Liver (tissue), 9 donors: ENCODE results near the gene DPY19L3. TPM values are rescaled to one million over a fixed set of nuclear protein-coding genes. Genes with fewer than 3 reads are reported as not detected.

Experiments
- DNase-seq: peaks from one replicate; pipeline ENCODE4 v3.0.0-alpha.2; 2017; ENCODE audit warnings: low spot score
- H3K27ac ChIP-seq, 2 donors: one replicate each; pipeline ENCODE4 v1.7.0; 2013; ENCODE audit warnings: inconsistent platforms in 2 of 2, low read length in 2 of 2, control low read depth in 1 of 2, low read depth in 1 of 2, mild to moderate bottlenecking in 1 of 2
- H3K27me3 ChIP-seq, 4 donors: one replicate each; pipeline versions ENCODE4 v1.6.1 to v1.7.0; 2013; ENCODE audit warnings: low read length in 3 of 4, inconsistent platforms in 1 of 4, mild to moderate bottlenecking in 1 of 4, moderate library complexity in 1 of 4; ENCODE audit not compliant: control insufficient read depth in 4 of 4, insufficient read depth in 4 of 4
- H3K36me3 ChIP-seq, 4 donors: one replicate each; pipeline versions ENCODE4 v1.6.1 to v1.7.0; 2013; ENCODE audit warnings: low read length in 3 of 4, mild to moderate bottlenecking in 3 of 4, low read depth in 1 of 4, moderate library complexity in 1 of 4; ENCODE audit not compliant: control insufficient read depth in 4 of 4, insufficient read depth in 3 of 4
- H3K4me1 ChIP-seq, 4 donors: one replicate each; pipeline versions ENCODE4 v1.6.1 to v1.7.0; 2013; ENCODE audit warnings: low read length in 3 of 4, mild to moderate bottlenecking in 3 of 4, moderate library complexity in 1 of 4; ENCODE audit not compliant: control insufficient read depth in 4 of 4, insufficient read depth in 4 of 4
- H3K4me3 ChIP-seq, 3 donors: one replicate each; pipeline versions ENCODE4 v1.6.1 to v1.7.0; 2013; ENCODE audit warnings: low read length in 3 of 3, control low read depth in 1 of 3, low read depth in 1 of 3, mild to moderate bottlenecking in 1 of 3
- H3K9ac ChIP-seq, 2 donors: one replicate each; pipeline ENCODE4 v1.7.0; 2013; ENCODE audit warnings: low read length in 2 of 2, mild to moderate bottlenecking in 2 of 2, moderate library complexity in 2 of 2, control low read depth in 1 of 2, low read depth in 1 of 2
- H3K9me3 ChIP-seq, 4 donors: one replicate each; pipeline versions ENCODE4 v1.6.1 to v1.7.0; 2013; ENCODE audit warnings: low read length in 3 of 4; ENCODE audit not compliant: control insufficient read depth in 4 of 4
- CTCF ChIP-seq: fragments of 150-350 bp; IDR thresholded peaks from 2 replicates; pipeline ENCODE4 v1.5.1; 2017; ENCODE audit warnings: improper control_type of control experiment, low read depth, low read length; ENCODE audit not compliant: missing input control
- EGR1 ChIP-seq, 2 donors: IDR thresholded peaks; 2 replicates each; pipeline ENCODE4 v1.6.1; 2016 to 2018; ENCODE audit warnings: antibody characterized with exemption in 2 of 2, low read depth in 2 of 2
- FOXA1 ChIP-seq: IDR thresholded peaks from 2 replicates; pipeline ENCODE4 v1.6.1; 2016; ENCODE audit warnings: antibody characterized with exemption
- GABPA ChIP-seq, 2 donors: IDR thresholded peaks in 1 of 2; conservative IDR thresholded peaks in 1 of 2; 2 replicates each; pipeline ENCODE4 v1.6.1; 2016; ENCODE audit warnings: antibody characterized with exemption in 2 of 2, mild to moderate bottlenecking in 1 of 2, moderate library complexity in 1 of 2
- HNF4G ChIP-seq: IDR thresholded peaks from 2 replicates; pipeline ENCODE4 v1.6.1; 2016; ENCODE audit warnings: antibody characterized with exemption
- JUND ChIP-seq, 2 donors: IDR thresholded peaks; 2 replicates each; pipeline ENCODE4 v1.6.1; 2016; ENCODE audit warnings: antibody characterized with exemption in 2 of 2
- RXRA ChIP-seq, 2 donors: IDR thresholded peaks; 2 replicates each; pipeline ENCODE4 v1.6.1; 2017 to 2018; ENCODE audit warnings: antibody characterized with exemption in 2 of 2, mild to moderate bottlenecking in 1 of 2
- YY1 ChIP-seq: IDR thresholded peaks from 2 replicates; pipeline ENCODE4 v1.6.1; 2016; ENCODE audit warnings: antibody characterized with exemption, mild to moderate bottlenecking
- WGBS: extraction: QIAGEN DNeasy Blood & Tissue Kit; methylation state at CpG from one replicate; pipeline ENCODE4 v1.1.7; 2013; 5-methylcytosine and 5-hydroxymethylcytosine counted together
- polyA plus RNA-seq, 2 donors: library from polyadenylated mRNA; stranded (reverse) in 1 of 2; unstranded in 1 of 2; fragments of 200-250 nt in 1 of 2; fragments of >200 nt in 1 of 2; fragmentation: Nextera tagmentation in 1 of 2; extraction: Ambion mirVana in 1 of 2; gene quantifications; one replicate each; pipeline versions ENCODE4 v1.2.1 to v1.2.3, GENCODE V29; 2013 to 2015
- total RNA-seq, 2 donors: library from RNA; depleted of rRNA; stranded (reverse); fragments of >200 nt; gene quantifications; one replicate each; pipeline ENCODE4 v1.2.3, GENCODE V29; 2014
- TF ChIP-seq, protein P1 (sequence below): IDR thresholded peaks from 2 replicates; pipeline ENCODE4 v1.6.1; 2016; ENCODE audit warnings: antibody characterized with exemption
- TF ChIP-seq, protein P2 (sequence below): IDR thresholded peaks from 2 replicates; pipeline ENCODE4 v1.6.1; 2016; ENCODE audit warnings: antibody characterized with exemption
- TF ChIP-seq, protein P3 (sequence below): IDR thresholded peaks from 2 replicates; pipeline ENCODE4 v1.6.1; 2016; ENCODE audit warnings: antibody characterized with exemption
- donor health status: healthy.
- donor health status: healthy.
- donor health status: healthy.
- donor health status: healthy.
- donor health status: healthy.

DPY19L3 gene
- total and polyA plus RNA-seq, 4 donors, result 2.7 to 13.0 (median 7.4) TPM

DNA sequence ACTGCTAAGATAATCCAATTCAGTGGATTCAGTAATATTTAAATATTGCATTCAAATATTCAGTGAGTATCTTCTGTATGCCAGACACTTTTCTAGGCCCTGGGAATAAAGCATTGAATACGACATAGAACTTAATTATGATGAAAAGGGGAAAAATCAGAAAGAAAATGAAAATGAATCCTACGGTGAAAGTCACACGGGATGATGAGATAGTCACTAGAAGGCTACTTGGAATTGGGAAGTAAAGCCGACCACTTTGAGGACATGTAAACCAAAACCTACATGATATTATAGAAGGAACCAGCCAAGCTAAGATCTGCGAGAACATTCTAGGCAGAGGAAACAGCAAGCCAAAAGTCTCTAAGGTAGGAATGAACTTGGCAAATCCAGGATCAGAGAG lies 10.1 kb downstream of the DPY19L3 start:
- DNase-seq, result no peak
- no peaks in the 10 kb centered on the region for H3K27me3 ChIP-seq
- TF ChIP-seq EGR1 (IDR thresholded peaks at IDR 0.05; ENCODE audit: low read depth in 2 of 2), result no peak
- no peak for TF ChIP-seq GABPA (IDR thresholded peaks at IDR 0.05 in 1 of 2, conservative IDR thresholded peaks at IDR 0.05 in 1 of 2)
- no peak overlapping the region for H3K9ac ChIP-seq
- no peaks in the 10 kb centered on the region for H3K9me3 ChIP-seq
- H3K36me3 ChIP-seq, result peaks cover 1 to 19% (median 4%) of the 10 kb centered on the region in 4 donors
- WGBS, result 93% methylated on average over 5 of the region's 5 CpGs
- H3K4me3 ChIP-seq, result no peak overlapping the region
- no peaks in the 10 kb centered on the region for H3K4me1 ChIP-seq
- no peak overlapping the region for H3K27ac ChIP-seq

GRCh38 chr19:32416749-32417456 lies 11.3 kb downstream of the DPY19L3 start:
- DNase-seq, result no peak
- H3K9ac ChIP-seq, result no peak overlapping the region
- WGBS, result 97% methylated on average over 8 of the region's 8 CpGs
- no peak overlapping the region for H3K4me3 ChIP-seq
- TF ChIP-seq, protein P1, sequence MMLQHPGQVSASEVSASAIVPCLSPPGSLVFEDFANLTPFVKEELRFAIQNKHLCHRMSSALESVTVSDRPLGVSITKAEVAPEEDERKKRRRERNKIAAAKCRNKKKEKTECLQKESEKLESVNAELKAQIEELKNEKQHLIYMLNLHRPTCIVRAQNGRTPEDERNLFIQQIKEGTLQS, result no peak
- TF ChIP-seq FOXA1, result no peak
- no peaks in the 10 kb centered on the region for H3K4me1 ChIP-seq
- H3K9me3 ChIP-seq, result no peaks in the 10 kb centered on the region
- peaks cover 0 to 11% (median under 1%) of the 10 kb centered on the region in 4 donors for H3K36me3 ChIP-seq
- H3K27ac ChIP-seq, result no peak overlapping the region
- H3K27me3 ChIP-seq, result no peaks in the 10 kb centered on the region

GRCh38 chr19:32418155-32418554 lies 12.6 kb downstream of the DPY19L3 start:
- WGBS, result 96% methylated on average over 3 of the region's 3 CpGs
- peaks cover 0 to 8% (median 0%) of the 10 kb centered on the region in 4 donors for H3K36me3 ChIP-seq
- H3K4me3 ChIP-seq, result no peak overlapping the region
- H3K9ac ChIP-seq, result no peak overlapping the region
- no peak for DNase-seq
- H3K4me1 ChIP-seq, result no peaks in the 10 kb centered on the region
- no peaks in the 10 kb centered on the region for H3K27me3 ChIP-seq
- no peaks in the 10 kb centered on the region for H3K9me3 ChIP-seq
- TF ChIP-seq FOXA1, result no peak
- H3K27ac ChIP-seq, result no peak overlapping the region

DNA sequence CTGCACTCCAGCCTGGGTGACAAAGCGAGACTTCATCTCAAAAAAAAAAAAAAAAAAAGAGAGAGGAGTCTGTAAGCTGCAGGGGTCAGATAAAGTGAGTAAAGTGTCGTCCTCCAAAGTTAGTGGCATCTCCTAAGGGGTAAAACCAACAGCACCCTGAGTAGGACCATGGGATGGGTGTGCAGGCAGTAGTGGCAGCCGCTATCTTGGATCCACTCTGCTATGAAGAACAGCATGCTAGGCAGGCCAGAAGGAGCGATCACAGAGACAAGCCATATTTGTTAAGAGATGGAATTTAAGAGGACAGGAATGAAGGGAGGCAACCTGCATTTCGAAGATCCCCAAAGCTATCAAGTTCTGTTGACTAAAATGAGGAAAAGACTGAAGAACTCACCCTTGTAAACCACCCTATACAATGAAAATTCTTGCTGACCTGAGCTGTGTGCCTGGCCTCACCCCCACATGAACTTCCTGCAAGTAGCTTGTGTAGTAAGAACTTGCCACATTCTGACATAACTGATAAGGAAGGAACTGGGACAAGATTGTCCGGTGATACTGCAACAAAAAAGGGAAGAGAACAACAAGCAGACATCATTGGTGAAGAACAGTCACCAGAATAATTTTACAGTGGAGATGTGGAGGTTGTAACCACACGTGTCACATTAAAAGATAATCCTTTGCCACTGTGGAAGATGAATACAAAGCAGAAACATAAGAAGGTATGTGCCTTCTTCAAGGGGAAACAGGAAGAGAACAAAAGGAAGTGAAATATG lies 16.2 kb downstream of the DPY19L3 start:
- no peak overlapping the region for H3K27ac ChIP-seq
- DNase-seq, result no peak

DNA sequence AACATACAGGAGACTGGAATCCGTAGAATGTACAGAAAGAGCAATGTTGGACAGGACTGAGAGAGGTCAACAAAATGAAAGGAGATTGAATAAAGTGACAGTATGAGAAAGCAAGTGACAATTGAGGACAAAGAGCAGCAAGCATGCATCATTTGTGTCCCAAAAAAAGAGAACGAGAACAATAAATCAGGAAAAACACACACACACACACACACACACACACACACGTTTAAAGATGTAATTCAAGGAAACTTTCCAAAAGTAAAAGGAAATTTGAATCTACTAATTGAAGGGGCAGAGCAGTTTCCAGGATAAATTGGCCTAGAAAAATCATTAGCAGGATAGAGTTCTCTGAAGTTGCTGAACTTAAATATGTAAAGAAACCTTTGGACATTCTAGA lies 16.9 kb downstream of the DPY19L3 start:
- DNase-seq, result no peak
- no peaks in the 10 kb centered on the region for H3K27me3 ChIP-seq
- no peaks in the 10 kb centered on the region for H3K36me3 ChIP-seq
- 67% methylated on average over 3 of the region's 3 CpGs for WGBS
- H3K4me3 ChIP-seq, result no peak overlapping the region
- H3K4me1 ChIP-seq, result no peaks in the 10 kb centered on the region
- no peak overlapping the region for H3K27ac ChIP-seq
- no peak overlapping the region for H3K9ac ChIP-seq
- no peaks in the 10 kb centered on the region for H3K9me3 ChIP-seq
- TF ChIP-seq GABPA (IDR thresholded peaks at IDR 0.05 in 1 of 2, conservative IDR thresholded peaks at IDR 0.05 in 1 of 2), result no peak
- TF ChIP-seq, protein P2, sequence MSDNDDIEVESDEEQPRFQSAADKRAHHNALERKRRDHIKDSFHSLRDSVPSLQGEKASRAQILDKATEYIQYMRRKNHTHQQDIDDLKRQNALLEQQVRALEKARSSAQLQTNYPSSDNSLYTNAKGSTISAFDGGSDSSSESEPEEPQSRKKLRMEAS, result no peak
- TF ChIP-seq CTCF, result no peak
- TF ChIP-seq, protein P3, sequence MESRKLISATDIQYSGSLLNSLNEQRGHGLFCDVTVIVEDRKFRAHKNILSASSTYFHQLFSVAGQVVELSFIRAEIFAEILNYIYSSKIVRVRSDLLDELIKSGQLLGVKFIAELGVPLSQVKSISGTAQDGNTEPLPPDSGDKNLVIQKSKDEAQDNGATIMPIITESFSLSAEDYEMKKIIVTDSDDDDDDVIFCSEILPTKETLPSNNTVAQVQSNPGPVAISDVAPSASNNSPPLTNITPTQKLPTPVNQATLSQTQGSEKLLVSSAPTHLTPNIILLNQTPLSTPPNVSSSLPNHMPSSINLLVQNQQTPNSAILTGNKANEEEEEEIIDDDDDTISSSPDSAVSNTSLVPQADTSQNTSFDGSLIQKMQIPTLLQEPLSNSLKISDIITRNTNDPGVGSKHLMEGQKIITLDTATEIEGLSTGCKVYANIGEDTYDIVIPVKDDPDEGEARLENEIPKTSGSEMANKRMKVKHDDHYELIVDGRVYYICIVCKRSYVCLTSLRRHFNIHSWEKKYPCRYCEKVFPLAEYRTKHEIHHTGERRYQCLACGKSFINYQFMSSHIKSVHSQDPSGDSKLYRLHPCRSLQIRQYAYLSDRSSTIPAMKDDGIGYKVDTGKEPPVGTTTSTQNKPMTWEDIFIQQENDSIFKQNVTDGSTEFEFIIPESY, result no peak

More for the DNA sequence above, 16.2 kb downstream of the DPY19L3 start:
- no peak overlapping the region for H3K9ac ChIP-seq
- 73% methylated on average over 7 of the region's 7 CpGs for WGBS
- H3K27me3 ChIP-seq, result no peaks in the 10 kb centered on the region
- no peaks in the 10 kb centered on the region for H3K9me3 ChIP-seq
- H3K36me3 ChIP-seq, result peaks cover 0 to 1% (median 0%) of the 10 kb centered on the region in 4 donors
- H3K4me1 ChIP-seq, result no peaks in the 10 kb centered on the region
- H3K4me3 ChIP-seq, result no peak overlapping the region
- TF ChIP-seq YY1, result no peak
- TF ChIP-seq RXRA (IDR thresholded peaks at IDR 0.05), result peak in 1 of 2 donors; percentile 19
- no peak for TF ChIP-seq HNF4G
- TF ChIP-seq JUND (IDR thresholded peaks at IDR 0.05), result no peak
